B cell (primary cell): Measurements from ENCODE around the gene METTL26. TPM values are rescaled to one million over a fixed set of nuclear protein-coding genes. Genes with fewer than 3 reads are reported as not detected.

Experiments used
- ATAC-seq: fragments of 200-7000 bp; cut with Tn5 transposase; one replicate; pipeline ENCODE4 v1.10.0; 2021; ENCODE audit warnings: low read depth, mild to moderate bottlenecking, moderate number of reproducible peaks, moderate library complexity
- CTCF ChIA-PET: fragments of 350-600 bp; sonication (Branson Sonifier 250); formaldehyde crosslinking; loops from one replicate; lab custom pipeline; 2021; ENCODE audit warnings: antibody characterized with exemption, inconsistent platforms; lab: Charles Lee
- POLR2A ChIA-PET: fragments of 350-600 bp; sonication (Branson Sonifier 250); formaldehyde crosslinking; loops from one replicate; lab custom pipeline; 2021; ENCODE audit warnings: antibody characterized with exemption; lab: Charles Lee
- DNase-seq: peaks from one replicate; pipeline ENCODE4 v3.0.0; 2013
- H2AFZ ChIP-seq: 2 replicates; pipeline ENCODE4 v1.6.1; 2012; ENCODE audit warnings: mild to moderate bottlenecking, low read depth, low read length; ENCODE audit not compliant: insufficient read depth, poor library complexity, severe bottlenecking
- H3K27ac ChIP-seq, 2 donors: 1 replicate in 1 of 2; 2 replicates in 1 of 2; pipeline ENCODE4 v1.5.1; 2012 to 2013; ENCODE audit warnings: low read length in 2 of 2, mild to moderate bottlenecking in 2 of 2, moderate library complexity in 1 of 2
- H3K27me3 ChIP-seq, 4 experiments: fragments of 200-600 bp in 1 of 4; sonication (generic) in 1 of 4; replicated peaks in 1 of 4; 1 replicate in 2 of 4; 2 replicates in 2 of 4; pipeline versions ENCODE4 v1.6.1 to v1.7.0; 2013 to 2016; ENCODE audit warnings: low read length in 3 of 4, mild to moderate bottlenecking in 2 of 4, mixed read lengths in 1 of 4, moderate library complexity in 1 of 4; ENCODE audit not compliant: insufficient read depth in 4 of 4, control insufficient read depth in 3 of 4; ENCODE audit errors: control extremely low read depth in 1 of 4
- H3K36me3 ChIP-seq, 2 experiments: replicated peaks in 1 of 2; 1 replicate in 1 of 2; 2 replicates in 1 of 2; pipeline versions ENCODE4 v1.6.1 to v1.7.1; 2013; ENCODE audit warnings: low read length in 1 of 2; ENCODE audit not compliant: insufficient read depth in 2 of 2, control insufficient read depth in 1 of 2; ENCODE audit errors: control extremely low read depth in 1 of 2, extremely low read depth in 1 of 2
- H3K4me1 ChIP-seq, 2 donors: fragments of 200-600 bp in 1 of 2; sonication (generic) in 1 of 2; 1 replicate in 1 of 2; 2 replicates in 1 of 2; pipeline versions ENCODE4 v1.5.1 to v1.6.1; 2013 to 2017; ENCODE audit warnings: low read length in 2 of 2; ENCODE audit not compliant: control insufficient read depth in 2 of 2, insufficient read depth in 2 of 2
- H3K4me2 ChIP-seq: replicated peaks from 2 replicates; pipeline ENCODE3; 2012; ENCODE audit warnings: mild to moderate bottlenecking, low read depth, low read length; ENCODE audit not compliant: poor library complexity, severe bottlenecking
- H3K4me3 ChIP-seq, 5 experiments: fragments of 200-600 bp in 1 of 5; sonication (generic) in 1 of 5; 1 replicate in 3 of 5; 2 replicates in 2 of 5; pipeline versions ENCODE4 v1.5.1 to v1.7.0; 2011 to 2016; ENCODE audit warnings: low read length in 4 of 5, mild to moderate bottlenecking in 4 of 5, low read depth in 2 of 5, control low read depth in 1 of 5, moderate library complexity in 1 of 5; ENCODE audit not compliant: insufficient read depth in 1 of 5; ENCODE audit errors: control extremely low read depth in 1 of 5, extremely low read depth in 1 of 5
- H3K79me2 ChIP-seq: fragments of 200-600 bp; sonication (generic); one replicate; pipeline ENCODE4 v1.6.0; 2016; ENCODE audit warnings: low read length; ENCODE audit not compliant: control insufficient read depth, insufficient read depth
- H3K9ac ChIP-seq: fragments of 200-600 bp; sonication (generic); 2 replicates; pipeline ENCODE4 v1.6.1; 2017; ENCODE audit warnings: mild to moderate bottlenecking, low read length, moderate library complexity
- H3K9me3 ChIP-seq, 3 donors: one replicate each; pipeline versions ENCODE4 v1.6.1 to v1.7.1; 2013; ENCODE audit warnings: low read length in 2 of 3; ENCODE audit not compliant: control insufficient read depth in 2 of 3, insufficient read depth in 1 of 3; ENCODE audit errors: control extremely low read depth in 1 of 3
- H4K20me1 ChIP-seq: 2 replicates; pipeline ENCODE4 v1.6.0; 2012; ENCODE audit warnings: mild to moderate bottlenecking, low read length; ENCODE audit not compliant: insufficient read depth, control insufficient read depth, poor library complexity, severe bottlenecking
- H3K27ac Mint-ChIP-seq: one replicate; pipeline ENCODE4 v1.8.0; 2021; ENCODE audit warnings: mixed read lengths
- H3K27me3 Mint-ChIP-seq: one replicate; pipeline ENCODE4 v1.8.0; 2021; ENCODE audit warnings: mixed read lengths
- H3K4me1 Mint-ChIP-seq: one replicate; pipeline ENCODE4 v1.8.0; 2021; ENCODE audit warnings: mixed read lengths
- H3K4me3 Mint-ChIP-seq: one replicate; pipeline ENCODE4 v1.8.0; 2021; ENCODE audit warnings: mixed read lengths
- H3K9me3 Mint-ChIP-seq: one replicate; pipeline ENCODE4 v1.8.0; 2022; ENCODE audit warnings: mixed read lengths; ENCODE audit not compliant: insufficient read depth
- EZH2 ChIP-seq: IDR thresholded peaks from 2 replicates; pipeline ENCODE4 v1.6.1; 2012; ENCODE audit warnings: borderline replicate concordance, low read depth, mild to moderate bottlenecking, moderate library complexity, low read length; ENCODE audit not compliant: insufficient read depth, poor library complexity, severe bottlenecking
- WGBS: methylation state at CpG from one replicate; pipeline ENCODE4 v1.1.5; 2013; ENCODE audit warnings: missing lambda C conversion rate; ENCODE audit not compliant: insufficient coverage; 5-methylcytosine and 5-hydroxymethylcytosine counted together
- intact Hi-C: fragments of 100-400 bp; cut with micrococcal nuclease; formaldehyde crosslinking; loops from one replicate; pipeline ENCODE4 v1.10.0; 2022
- polyA plus RNA-seq: library from polyadenylated mRNA; depleted of rRNA; stranded (reverse); fragments of >200 nt; gene quantifications from 2 replicates; pipeline ENCODE4 v1.2.3, GENCODE V29; 2012
- total RNA-seq, 2 donors: library from RNA; stranded (reverse); fragments of 120-200 nt in 1 of 2; gene quantifications; 1 replicate in 1 of 2; 2 replicates in 1 of 2; pipeline versions ENCODE4 v1.2.3 to v1.2.4, GENCODE V29; 2013 to 2022
- TF ChIP-seq, protein P1 (sequence below): fragments of 200-600 bp; IDR thresholded peaks from one replicate; pipeline ENCODE4 v1.8.0; 2022; ENCODE audit warnings: antibody characterized with exemption, mild to moderate bottlenecking

METTL26 gene
- total and polyA plus RNA-seq, 2 donors (not counting 1 experiment from before 2014, with no cell fraction given): 56.6 to 140 TPM

DNA sequence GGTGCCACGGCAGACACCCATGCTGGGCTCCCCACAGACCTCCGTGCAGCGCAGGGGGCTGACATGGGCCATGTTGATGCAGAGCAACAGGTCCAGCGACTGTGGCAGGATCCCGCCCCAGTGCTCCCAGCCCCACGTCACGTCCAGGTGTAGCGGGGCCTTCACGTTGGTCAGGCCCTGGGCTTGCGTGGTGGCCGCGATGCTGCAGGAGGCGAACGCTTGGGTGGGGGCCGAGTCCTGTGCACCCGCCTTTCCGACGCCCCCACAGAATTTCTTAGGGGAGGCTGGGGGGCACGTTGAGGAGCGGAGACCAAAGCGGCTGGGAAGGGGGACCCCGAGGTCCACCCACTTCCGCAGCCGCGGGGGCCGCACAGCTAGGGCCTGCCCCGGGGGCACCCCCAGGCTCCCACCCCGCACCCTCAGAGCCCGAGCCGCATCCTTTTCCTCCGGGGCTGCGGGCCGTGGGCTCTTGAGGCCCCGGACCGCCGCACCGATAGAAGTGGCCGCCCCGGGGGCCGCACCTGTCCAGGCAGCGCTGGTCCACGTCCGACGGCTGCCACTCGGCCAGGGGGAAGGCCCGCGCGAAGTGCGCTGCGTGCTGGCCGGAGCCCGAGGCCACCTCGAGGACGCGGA, 416 bp downstream of the METTL26 start:
- ChIA-PET CTCF (interaction anchor here (0.7 to 1.6 kb wide), 8 partner anchors 12 to 57 kb away, joined by 3 to 6 read pairs (median 4); partner anchors contain the start of gene WDR90), POLR2A (interaction anchor here (0.7 to 1.8 kb wide), 7 partner anchors 12 to 235 kb away, joined by 3 to 6 read pairs (median 3); partner anchors contain the start of genes NHLRC4, PIGQ and RAB40C)
- peak overlapping the region in 1 of 2 donors; percentile 83 for H3K27ac ChIP-seq
- H3K9me3 ChIP-seq: no peaks in the 10 kb centered on the region
- WGBS: 4% methylated on average over 52 of the region's 55 CpGs
- DNase-seq (no peak), ATAC-seq (no peak)
- TF ChIP-seq EZH2: no peak
- TF ChIP-seq, protein P1, sequence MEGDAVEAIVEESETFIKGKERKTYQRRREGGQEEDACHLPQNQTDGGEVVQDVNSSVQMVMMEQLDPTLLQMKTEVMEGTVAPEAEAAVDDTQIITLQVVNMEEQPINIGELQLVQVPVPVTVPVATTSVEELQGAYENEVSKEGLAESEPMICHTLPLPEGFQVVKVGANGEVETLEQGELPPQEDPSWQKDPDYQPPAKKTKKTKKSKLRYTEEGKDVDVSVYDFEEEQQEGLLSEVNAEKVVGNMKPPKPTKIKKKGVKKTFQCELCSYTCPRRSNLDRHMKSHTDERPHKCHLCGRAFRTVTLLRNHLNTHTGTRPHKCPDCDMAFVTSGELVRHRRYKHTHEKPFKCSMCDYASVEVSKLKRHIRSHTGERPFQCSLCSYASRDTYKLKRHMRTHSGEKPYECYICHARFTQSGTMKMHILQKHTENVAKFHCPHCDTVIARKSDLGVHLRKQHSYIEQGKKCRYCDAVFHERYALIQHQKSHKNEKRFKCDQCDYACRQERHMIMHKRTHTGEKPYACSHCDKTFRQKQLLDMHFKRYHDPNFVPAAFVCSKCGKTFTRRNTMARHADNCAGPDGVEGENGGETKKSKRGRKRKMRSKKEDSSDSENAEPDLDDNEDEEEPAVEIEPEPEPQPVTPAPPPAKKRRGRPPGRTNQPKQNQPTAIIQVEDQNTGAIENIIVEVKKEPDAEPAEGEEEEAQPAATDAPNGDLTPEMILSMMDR: no peak
- H4K20me1 ChIP-seq: peaks cover 13% of the 10 kb centered on the region
- Mint-ChIP-seq H3K27ac (no peak overlapping the region), H3K27me3 (no peaks in the 10 kb centered on the region), H3K4me3 (peak overlapping the region; percentile 98), H3K4me1 (peaks cover 23% of the 10 kb centered on the region), H3K9me3 (no peaks in the 10 kb centered on the region)
- intact Hi-C loops: loop anchor here (1.0 kb wide), 4 partner anchors 14 to 46 kb away; partner anchors contain the start of genes RHOT2 and WDR90
- H3K4me2 ChIP-seq: peak overlapping the region; percentile 94
- H3K36me3 ChIP-seq: peaks cover 0 to 3% of the 10 kb centered on the region in 2 experiments
- H3K79me2 ChIP-seq: peaks cover 10% of the 10 kb centered on the region
- peak overlapping the region; percentile 91 for H3K9ac ChIP-seq
- peaks cover 10 to 35% of the 10 kb centered on the region in 2 donors for H3K4me1 ChIP-seq
- H2AFZ ChIP-seq: peak overlapping the region; percentile 83
- H3K4me3 ChIP-seq: peak overlapping the region; percentile 27 to 95 (median 85)
- H3K27me3 ChIP-seq: no peaks in the 10 kb centered on the region

DNA sequence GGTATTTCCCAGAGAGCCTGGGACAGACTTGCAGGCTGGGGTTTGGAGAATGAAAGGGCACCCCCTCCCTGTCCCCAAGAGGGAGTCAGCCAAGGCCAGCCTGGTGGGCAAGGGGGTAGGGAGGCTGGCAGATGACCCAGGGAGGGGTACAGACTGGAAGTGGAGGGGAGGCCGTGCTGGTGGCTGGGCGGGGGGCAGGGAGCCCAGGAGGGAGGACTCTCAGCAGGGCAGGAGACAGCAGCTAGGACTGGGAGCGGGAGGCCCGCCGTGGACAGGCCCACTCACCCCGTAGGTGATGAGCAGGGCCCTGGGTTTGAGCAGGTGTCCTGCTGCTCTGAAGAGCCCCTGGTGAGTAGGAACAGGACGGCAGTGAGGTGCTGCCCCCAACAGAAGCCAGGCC, 1.1 kb downstream of the METTL26 start:
- H3K79me2 ChIP-seq: peaks cover 10% of the 10 kb centered on the region
- Mint-ChIP-seq H3K9me3 (no peaks in the 10 kb centered on the region), H3K27ac (peak overlapping the region; percentile 41), H3K4me1 (peaks cover 21% of the 10 kb centered on the region), H3K4me3 (peak overlapping the region; percentile 75), H3K27me3 (no peaks in the 10 kb centered on the region)
- peaks cover 13% of the 10 kb centered on the region for H4K20me1 ChIP-seq
- ATAC-seq: no peak
- H3K9ac ChIP-seq: no peak overlapping the region
- no peak overlapping the region for H3K27ac ChIP-seq
- H3K4me1 ChIP-seq: peaks cover 10 to 34% of the 10 kb centered on the region in 2 donors
- no peaks in the 10 kb centered on the region for H3K27me3 ChIP-seq
- H3K4me2 ChIP-seq: peak overlapping the region; percentile 94
- H3K4me3 ChIP-seq: no peak overlapping the region
- ChIA-PET CTCF (no interaction called here), POLR2A (no interaction called here)
- TF ChIP-seq EZH2: no peak
- 89% methylated on average over 7 of the region's 7 CpGs for WGBS
- H3K36me3 ChIP-seq: peaks cover 0 to 3% of the 10 kb centered on the region in 2 experiments
- intact Hi-C loops: no loop called here
- no peaks in the 10 kb centered on the region for H3K9me3 ChIP-seq
- H2AFZ ChIP-seq: no peak overlapping the region
- DNase-seq: peak; percentile 23
